SK-N-MC (cell line): ENCODE results near the gene NEUROG3.

Experiments used
- DNase-seq: peaks from one replicate; pipeline ENCODE4 v3.0.0-alpha.2; 2011; ENCODE audit warnings: low read depth, low spot score
- H3K27ac ChIP-seq: fragments of 200-600 bp; sonication (generic); 2 replicates; pipeline ENCODE4 v1.5.1; 2016; ENCODE audit warnings: mixed run types
- H3K36me3 ChIP-seq: fragments of 200-600 bp; sonication (generic); 2 replicates; pipeline ENCODE4 v1.6.1; 2017; ENCODE audit warnings: antibody characterized with exemption, low read length, mixed read lengths; ENCODE audit not compliant: insufficient read depth
- H3K4me3 ChIP-seq: fragments of 200-600 bp; sonication (generic); 2 replicates; pipeline ENCODE4 v1.5.1; 2016
- H3K9ac ChIP-seq: fragments of 200-600 bp; sonication (generic); 2 replicates; pipeline ENCODE4 v1.8.0; 2017; ENCODE audit warnings: mixed run types, mixed read lengths; ENCODE audit not compliant: insufficient read length
- H3K9me3 ChIP-seq: fragments of 200-600 bp; sonication (generic); 2 replicates; pipeline ENCODE4 v1.6.1; 2017; ENCODE audit warnings: low read depth, mild to moderate bottlenecking, antibody characterized with exemption, low read length, moderate library complexity, mixed read lengths
- EZH2 ChIP-seq: fragments of 200-600 bp; sonication (generic); IDR thresholded peaks from one replicate; pipeline ENCODE4 v1.6.1; 2017; ENCODE audit warnings: antibody characterized with exemption
- FOXP2 ChIP-seq: optimal IDR thresholded peaks from 2 replicates; pipeline ENCODE3; 2011; ENCODE audit warnings: mild to moderate bottlenecking, moderate library complexity; ENCODE audit not compliant: insufficient read depth; ENCODE audit errors: extremely low read length, control extremely low read depth
- POLR2AphosphoS5 ChIP-seq: IDR thresholded peaks from 2 replicates; pipeline ENCODE4 v1.6.1; 2012; ENCODE audit warnings: mild to moderate bottlenecking, low read depth, low read length, borderline replicate concordance

The NEUROG3 gene

GRCh38 chr10:69600761-69601330 lies 27.6 kb upstream of the NEUROG3 start:
- no peaks in the 10 kb centered on the region for H3K36me3 ChIP-seq
- DNase-seq: no peak
- H3K9ac ChIP-seq: no peak overlapping the region
- TF ChIP-seq FOXP2 (no peak), EZH2 (no peak), POLR2AphosphoS5 (no peak)
- H3K27ac ChIP-seq: no peak overlapping the region
- no peaks in the 10 kb centered on the region for H3K9me3 ChIP-seq
- no peak overlapping the region for H3K4me3 ChIP-seq

DNA sequence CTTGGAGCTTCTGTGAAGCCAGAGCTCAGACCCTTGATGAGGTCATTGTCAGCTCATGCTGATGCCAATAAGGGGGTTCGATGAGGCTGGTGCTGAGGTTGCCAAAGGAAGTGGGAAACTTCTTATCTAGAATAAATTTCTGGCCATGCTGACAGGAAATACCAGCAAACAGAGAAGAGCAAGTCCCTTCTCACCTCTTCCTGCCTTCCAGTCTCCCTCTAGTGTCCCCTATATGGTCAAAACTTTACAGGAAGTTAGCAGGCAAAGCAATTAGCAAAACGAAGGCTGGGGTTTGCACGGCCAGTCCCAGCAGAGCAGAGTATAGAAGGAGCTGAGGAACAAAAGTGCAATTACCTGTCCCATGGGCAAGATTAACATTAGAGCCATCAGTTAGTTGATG lies 15.1 kb upstream of the NEUROG3 start:
- Histone ChIP-seq H3K9ac (no peak overlapping the region), H3K27ac (no peak overlapping the region), H3K9me3 (no peaks in the 10 kb centered on the region), H3K36me3 (no peaks in the 10 kb centered on the region), H3K4me3 (no peak overlapping the region)
- no peak for DNase-seq
- TF ChIP-seq EZH2 (no peak), FOXP2 (no peak), POLR2AphosphoS5 (no peak)

DNA sequence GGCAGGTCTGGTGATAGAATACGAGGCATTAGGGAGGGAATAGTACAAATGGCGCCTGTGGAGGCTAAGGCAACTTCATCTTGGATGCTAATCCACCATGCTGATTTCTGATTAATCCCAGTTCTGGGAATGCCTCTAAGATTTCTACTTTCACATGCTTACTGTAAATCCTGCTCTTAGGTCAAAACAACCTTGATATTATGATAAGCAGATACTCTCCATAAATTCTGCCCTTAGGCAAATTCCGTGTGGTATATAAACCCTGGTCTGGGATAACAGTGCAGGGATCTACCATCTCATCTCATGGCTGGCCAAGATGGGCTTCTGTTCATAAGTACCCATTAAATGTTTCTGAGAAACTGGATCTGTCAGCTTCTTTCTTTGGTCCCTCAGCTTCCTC lies 11.4 kb upstream of the NEUROG3 start:
- no peak for DNase-seq
- Histone ChIP-seq H3K9ac (no peak overlapping the region), H3K27ac (no peak overlapping the region), H3K9me3 (no peaks in the 10 kb centered on the region), H3K4me3 (no peak overlapping the region), H3K36me3 (no peaks in the 10 kb centered on the region)
- TF ChIP-seq FOXP2 (no peak), POLR2AphosphoS5 (no peak), EZH2 (no peak)

DNA sequence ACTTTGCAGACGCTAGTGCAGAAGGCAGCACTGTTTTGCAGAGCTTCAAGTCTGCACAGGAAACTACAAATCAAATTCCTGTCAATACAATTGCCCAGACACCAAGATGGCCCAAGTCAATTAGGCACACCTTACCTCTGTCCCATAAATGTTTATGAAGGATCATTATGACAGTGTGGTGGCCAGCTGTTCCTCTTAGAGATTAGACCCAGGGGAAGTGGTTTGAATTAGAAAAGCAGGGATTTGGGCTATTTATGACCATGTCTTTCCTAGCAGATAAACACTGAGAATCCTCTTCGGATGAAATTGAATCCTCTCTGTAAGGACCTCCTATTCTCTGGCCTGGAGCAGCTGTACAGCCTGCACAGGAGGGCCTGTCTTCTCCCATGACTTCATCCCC lies 9.9 kb upstream of the NEUROG3 start:
- no peaks in the 10 kb centered on the region for H3K9me3 ChIP-seq
- DNase-seq: no peak
- no peak overlapping the region for H3K27ac ChIP-seq
- H3K36me3 ChIP-seq: no peaks in the 10 kb centered on the region
- H3K4me3 ChIP-seq: no peak overlapping the region
- H3K9ac ChIP-seq: no peak overlapping the region
- no peak for TF ChIP-seq EZH2

DNA sequence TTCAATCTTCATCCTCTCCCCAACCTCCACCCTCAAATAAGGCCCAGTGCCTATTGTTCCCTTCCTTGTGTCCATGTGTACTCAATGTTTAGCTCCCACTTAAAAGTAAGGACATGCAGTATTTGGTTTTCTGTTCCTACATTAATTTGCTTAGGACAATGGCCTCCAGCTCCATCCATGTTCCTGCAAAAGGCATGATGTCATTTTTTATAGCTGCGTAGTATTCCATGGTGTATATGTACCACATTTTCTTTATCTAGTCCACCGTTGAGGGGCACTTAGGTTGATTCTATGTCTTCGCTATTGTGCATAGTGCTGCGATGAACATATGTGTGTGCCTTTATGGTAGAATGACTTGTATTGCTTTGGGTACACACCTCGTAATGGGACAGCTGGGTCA lies 7.2 kb upstream of the NEUROG3 start:
- Histone ChIP-seq H3K9me3 (no peaks in the 10 kb centered on the region), H3K4me3 (no peak overlapping the region), H3K36me3 (no peaks in the 10 kb centered on the region), H3K9ac (no peak overlapping the region), H3K27ac (no peak overlapping the region)
- DNase-seq: no peak
- TF ChIP-seq FOXP2 (no peak), POLR2AphosphoS5 (no peak), EZH2 (no peak)

DNA sequence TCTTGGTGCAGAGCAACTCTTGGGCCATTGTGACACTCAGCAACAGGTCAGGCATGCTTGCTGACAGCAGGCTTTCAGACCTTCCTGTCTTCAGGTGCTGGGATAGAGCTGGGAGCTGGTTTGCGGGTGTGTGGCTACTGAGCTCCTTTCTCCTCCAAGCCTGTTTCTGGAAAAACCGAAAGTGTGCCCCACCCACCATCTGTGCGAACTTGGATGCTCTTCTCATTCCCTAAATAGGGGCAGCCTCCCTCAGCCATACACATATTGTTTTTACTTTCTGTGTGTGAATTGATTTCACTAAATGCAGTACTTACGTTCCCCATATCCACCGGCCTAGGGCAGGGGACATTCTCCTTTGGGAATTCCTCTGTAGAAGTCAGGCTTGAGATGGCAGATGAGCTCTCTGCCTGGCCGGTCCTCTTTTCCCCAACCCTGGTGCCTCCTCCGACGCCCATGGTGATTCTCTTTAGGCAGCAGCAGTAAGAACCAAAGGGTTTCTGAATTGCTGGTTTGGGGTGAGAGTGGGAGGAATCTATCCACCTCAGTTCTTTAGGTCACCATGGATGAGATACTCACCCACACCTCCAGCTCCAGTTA lies 6.3 kb upstream of the NEUROG3 start:
- no peak for DNase-seq
- no peak overlapping the region for H3K27ac ChIP-seq
- no peak for TF ChIP-seq EZH2
- no peak for TF ChIP-seq POLR2AphosphoS5
- H3K4me3 ChIP-seq: no peak overlapping the region
- no peak overlapping the region for H3K9ac ChIP-seq
- no peaks in the 10 kb centered on the region for H3K9me3 ChIP-seq
- H3K36me3 ChIP-seq: no peaks in the 10 kb centered on the region

DNA sequence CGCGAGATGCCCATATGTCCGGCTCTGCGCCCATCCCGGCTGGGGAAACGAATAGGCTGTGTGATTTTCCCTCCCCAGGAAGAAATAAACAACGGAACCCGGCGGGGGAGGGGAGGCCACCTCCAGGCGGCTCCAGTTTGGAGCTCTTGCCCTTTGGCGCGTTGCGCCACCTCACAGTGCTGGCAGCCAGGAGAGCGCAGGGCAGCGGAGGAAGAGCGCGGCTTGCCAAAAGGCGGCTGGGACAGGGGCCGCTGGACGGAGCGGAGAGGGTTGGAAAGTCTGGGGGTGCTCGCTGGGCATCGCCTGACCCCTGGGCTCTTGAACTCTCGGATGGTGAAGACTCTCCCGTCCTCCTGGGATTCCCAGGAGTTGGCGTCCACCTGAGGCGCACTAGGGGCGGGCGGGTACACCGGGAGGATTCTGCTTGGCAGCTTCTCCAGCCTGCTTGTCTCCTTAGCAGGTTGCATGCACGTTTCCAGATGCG lies 5.3 kb upstream of the NEUROG3 start:
- H3K27ac ChIP-seq: no peak overlapping the region
- no peaks in the 10 kb centered on the region for H3K9me3 ChIP-seq
- no peak for TF ChIP-seq POLR2AphosphoS5
- no peak for TF ChIP-seq EZH2
- TF ChIP-seq FOXP2: no peak
- DNase-seq: no peak
- no peak overlapping the region for H3K4me3 ChIP-seq
- no peak overlapping the region for H3K9ac ChIP-seq
- H3K36me3 ChIP-seq: no peaks in the 10 kb centered on the region

DNA sequence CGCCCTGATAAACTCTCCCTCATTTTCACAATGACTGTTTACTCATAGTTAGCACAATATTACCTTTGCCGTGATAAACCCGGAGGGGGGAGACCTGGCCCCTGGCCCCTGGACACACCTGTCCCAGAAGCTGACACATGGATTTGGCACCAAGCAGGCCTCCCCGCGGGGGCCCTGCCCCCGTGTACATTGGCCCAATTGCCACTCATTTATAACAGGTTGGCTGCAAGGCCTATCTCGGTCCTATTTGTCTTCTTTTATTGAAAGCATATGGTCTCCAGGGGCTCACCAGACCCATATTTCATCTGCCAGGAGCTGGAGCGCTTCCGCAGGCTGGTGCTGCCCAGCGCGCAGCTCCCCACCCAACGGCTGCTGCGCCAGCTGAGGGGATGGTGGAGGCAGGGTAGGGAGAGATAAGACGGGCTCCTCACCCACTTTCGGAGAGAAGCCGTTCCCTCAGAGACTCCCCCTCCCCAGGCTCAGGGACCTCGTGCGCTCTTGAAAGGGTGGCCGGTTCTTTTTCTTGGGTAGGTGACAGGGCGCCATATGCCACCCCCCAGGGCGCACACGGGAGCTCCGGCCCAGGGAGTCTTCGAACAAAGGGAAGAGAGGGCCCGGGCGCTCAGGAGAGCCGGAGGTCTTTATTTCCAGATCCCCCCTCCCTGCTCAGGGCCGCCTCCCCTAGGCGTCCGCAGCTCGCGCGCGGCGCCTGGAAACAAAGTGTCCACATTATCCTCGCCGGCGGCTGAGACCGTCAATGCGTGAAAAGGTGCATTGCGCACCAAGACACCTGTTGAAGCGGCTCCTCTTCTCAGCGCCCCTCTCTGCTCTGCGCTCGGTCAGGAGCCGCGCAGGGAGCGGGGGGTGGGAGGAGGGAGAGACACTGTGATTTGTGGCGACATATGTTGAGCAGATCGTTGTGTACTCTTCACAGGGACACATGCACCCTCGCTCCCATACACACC lies 4.3 kb upstream of the NEUROG3 start:
- H3K4me3 ChIP-seq: no peak overlapping the region
- no peak for DNase-seq
- no peak overlapping the region for H3K9ac ChIP-seq
- no peaks in the 10 kb centered on the region for H3K36me3 ChIP-seq
- no peaks in the 10 kb centered on the region for H3K9me3 ChIP-seq
- H3K27ac ChIP-seq: no peak overlapping the region
- TF ChIP-seq FOXP2 (no peak), POLR2AphosphoS5 (no peak), EZH2 (no peak)
